ENCODE data around the gene COL28A1. TPM values are rescaled to one million over a fixed set of nuclear protein-coding genes. Genes with fewer than 3 reads are reported as not detected.

The COL28A1 gene
- total and polyA plus RNA-seq, 12 donors: 0.35 to 8.1 (median 1.5) TPM

- ATAC-seq (peak in 3 of 8 donors; percentile 1 to 25 (median 10)), DNase-seq (no peak)
- peak overlapping the region; percentile 63 to 97 (median 82) for H3K4me3 ChIP-seq
- no peaks in the 10 kb centered on the region for H3K36me3 ChIP-seq
- peaks cover 8 to 52% (median 19%) of the 10 kb centered on the region in 9 donors for H3K4me1 ChIP-seq
- WGBS, 2 donors: 92 to 93% methylated on average over 26 of the region's 26 CpGs
- peak overlapping the region; percentile 48 to 97 (median 94) for H3K27ac ChIP-seq
- TF ChIP-seq, protein P1, sequence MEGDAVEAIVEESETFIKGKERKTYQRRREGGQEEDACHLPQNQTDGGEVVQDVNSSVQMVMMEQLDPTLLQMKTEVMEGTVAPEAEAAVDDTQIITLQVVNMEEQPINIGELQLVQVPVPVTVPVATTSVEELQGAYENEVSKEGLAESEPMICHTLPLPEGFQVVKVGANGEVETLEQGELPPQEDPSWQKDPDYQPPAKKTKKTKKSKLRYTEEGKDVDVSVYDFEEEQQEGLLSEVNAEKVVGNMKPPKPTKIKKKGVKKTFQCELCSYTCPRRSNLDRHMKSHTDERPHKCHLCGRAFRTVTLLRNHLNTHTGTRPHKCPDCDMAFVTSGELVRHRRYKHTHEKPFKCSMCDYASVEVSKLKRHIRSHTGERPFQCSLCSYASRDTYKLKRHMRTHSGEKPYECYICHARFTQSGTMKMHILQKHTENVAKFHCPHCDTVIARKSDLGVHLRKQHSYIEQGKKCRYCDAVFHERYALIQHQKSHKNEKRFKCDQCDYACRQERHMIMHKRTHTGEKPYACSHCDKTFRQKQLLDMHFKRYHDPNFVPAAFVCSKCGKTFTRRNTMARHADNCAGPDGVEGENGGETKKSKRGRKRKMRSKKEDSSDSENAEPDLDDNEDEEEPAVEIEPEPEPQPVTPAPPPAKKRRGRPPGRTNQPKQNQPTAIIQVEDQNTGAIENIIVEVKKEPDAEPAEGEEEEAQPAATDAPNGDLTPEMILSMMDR (IDR thresholded peaks at IDR 0.05): no peak
- H3K27me3 ChIP-seq: no peaks in the 10 kb centered on the region
- intact Hi-C loops (cut with DNase I): loop anchor here in 3 of 10 donors (1.0 to 10.0 kb wide), 4 partner anchors 75 to 402 kb away; partner anchors contain the start of genes UMAD1 (in 2 of the 3) and GLCCI1 (in 1 of the 3)
- H3K9me3 ChIP-seq: peaks cover 0 to 3% (median 0%) of the 10 kb centered on the region in 11 donors
These were observed 30.3 kb upstream of the COL28A1 start for GRCh38 chr7:7565746-7566650.

DNA sequence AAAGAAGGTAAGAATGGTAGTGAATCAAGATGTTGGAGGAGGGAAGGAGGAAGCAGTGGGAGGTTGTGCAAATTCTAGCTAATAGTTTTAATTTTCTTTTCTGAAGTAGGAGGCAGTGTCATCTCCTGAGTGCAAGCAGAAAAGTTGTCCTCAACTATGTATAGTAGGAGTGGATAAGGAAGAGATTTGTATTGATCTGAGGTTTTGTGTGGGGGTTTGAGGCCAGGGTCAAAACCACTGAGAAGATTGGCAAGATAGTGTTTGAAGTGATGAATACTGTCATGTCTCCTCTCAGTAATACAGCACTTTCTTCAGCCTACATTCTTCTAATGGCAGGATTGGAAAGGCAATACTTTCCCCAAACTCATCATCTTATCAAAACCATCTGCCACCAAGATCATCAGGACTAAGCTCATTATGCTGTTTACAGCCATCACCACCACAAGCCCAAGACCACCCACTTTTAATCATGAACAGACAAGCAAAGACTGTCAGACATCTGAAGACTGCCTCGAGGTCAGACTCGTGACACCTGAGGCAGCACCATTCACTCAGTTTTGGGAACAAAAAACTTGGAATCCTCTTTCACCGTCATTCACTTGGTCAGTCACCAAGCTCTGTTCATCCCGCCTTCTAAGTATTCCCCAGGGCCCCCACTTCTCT is 29.5 kb upstream of the COL28A1 start:
- TF ChIP-seq, protein P1 (IDR thresholded peaks at IDR 0.05): no peak
- DNase-seq (no peak), ATAC-seq (no peak)
- Histone ChIP-seq H3K27me3 (no peaks in the 10 kb centered on the region), H3K4me1 (peaks cover 8 to 46% (median 19%) of the 10 kb centered on the region in 9 donors), H3K9me3 (peaks cover 0 to 3% (median 0%) of the 10 kb centered on the region in 11 donors), H3K4me3 (no peak overlapping the region), H3K36me3 (no peaks in the 10 kb centered on the region), H3K27ac (peak overlapping the region in 1 of 10 donors; percentile 60)
- WGBS, 2 donors: 94 to 97% methylated on average over 4 of the region's 4 CpGs
- intact Hi-C loops (cut with DNase I): loop anchor here in 2 of 10 donors (5.0 to 10.0 kb wide), 2 partner anchors 77 to 310 kb away; partner anchors contain the start of gene UMAD1 (in 1 of the 2)

- Histone ChIP-seq H3K4me1 (peaks cover 8 to 38% (median 19%) of the 10 kb centered on the region in 9 donors), H3K27me3 (no peaks in the 10 kb centered on the region), H3K36me3 (no peaks in the 10 kb centered on the region), H3K27ac (peak overlapping the region in 1 of 10 donors; percentile 60), H3K9me3 (peaks cover 0 to 9% (median 0%) of the 10 kb centered on the region in 11 donors), H3K4me3 (no peak overlapping the region)
- ATAC-seq (no peak), DNase-seq (no peak)
- intact Hi-C loops (cut with DNase I): loop anchor here in 1 of 10 donors (10.0 kb wide), 1 partner anchor 310 kb away; no protein-coding TSS in a partner anchor
- TF ChIP-seq, protein P1 (IDR thresholded peaks at IDR 0.05): no peak
- WGBS, 2 donors: 69 to 79% methylated on average over 3 of the region's 3 CpGs
These were observed 28.7 kb upstream of the COL28A1 start for GRCh38 chr7:7564323-7564780.

GRCh38 chr7:7563813-7564212 is 28.1 kb upstream of the COL28A1 start:
- Histone ChIP-seq H3K36me3 (no peaks in the 10 kb centered on the region), H3K27ac (peak overlapping the region in 1 of 10 donors; percentile 60), H3K4me3 (no peak overlapping the region), H3K9me3 (peaks cover 0 to 14% (median 0%) of the 10 kb centered on the region in 11 donors), H3K27me3 (no peaks in the 10 kb centered on the region), H3K4me1 (peaks cover 5 to 33% (median 15%) of the 10 kb centered on the region in 9 donors)
- DNase-seq (no peak), ATAC-seq (no peak)
- intact Hi-C loops (cut with DNase I): loop anchor here in 1 of 10 donors (10.0 kb wide), 1 partner anchor 309 kb away; no protein-coding TSS in a partner anchor
- TF ChIP-seq, protein P1 (IDR thresholded peaks at IDR 0.05): no peak

Data from heart right ventricle (tissue), 16 donors.